NCI-H774 (cell line): ENCODE measurements around the gene NKD1.
A peak's percentile ranks its signal among the peaks of the same experiment; 100 is the strongest.
"Not testable (repeated sequence)": the region's sequence is repeated elsewhere in the genome, so short reads cannot be mapped to it uniquely, and the experiment has no call there.

ENCODE experiments used
- DNase-seq: peaks from one replicate; lab custom pipeline; 2025; lab: John Stamatoyannopoulos, UW

Gene NKD1, protein sequence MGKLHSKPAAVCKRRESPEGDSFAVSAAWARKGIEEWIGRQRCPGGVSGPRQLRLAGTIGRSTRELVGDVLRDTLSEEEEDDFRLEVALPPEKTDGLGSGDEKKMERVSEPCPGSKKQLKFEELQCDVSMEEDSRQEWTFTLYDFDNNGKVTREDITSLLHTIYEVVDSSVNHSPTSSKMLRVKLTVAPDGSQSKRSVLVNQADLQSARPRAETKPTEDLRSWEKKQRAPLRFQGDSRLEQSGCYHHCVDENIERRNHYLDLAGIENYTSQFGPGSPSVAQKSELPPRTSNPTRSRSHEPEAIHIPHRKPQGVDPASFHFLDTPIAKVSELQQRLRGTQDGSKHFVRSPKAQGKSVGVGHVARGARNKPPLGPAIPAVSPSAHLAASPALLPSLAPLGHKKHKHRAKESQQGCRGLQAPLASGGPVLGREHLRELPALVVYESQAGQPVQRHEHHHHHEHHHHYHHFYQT

DNA sequence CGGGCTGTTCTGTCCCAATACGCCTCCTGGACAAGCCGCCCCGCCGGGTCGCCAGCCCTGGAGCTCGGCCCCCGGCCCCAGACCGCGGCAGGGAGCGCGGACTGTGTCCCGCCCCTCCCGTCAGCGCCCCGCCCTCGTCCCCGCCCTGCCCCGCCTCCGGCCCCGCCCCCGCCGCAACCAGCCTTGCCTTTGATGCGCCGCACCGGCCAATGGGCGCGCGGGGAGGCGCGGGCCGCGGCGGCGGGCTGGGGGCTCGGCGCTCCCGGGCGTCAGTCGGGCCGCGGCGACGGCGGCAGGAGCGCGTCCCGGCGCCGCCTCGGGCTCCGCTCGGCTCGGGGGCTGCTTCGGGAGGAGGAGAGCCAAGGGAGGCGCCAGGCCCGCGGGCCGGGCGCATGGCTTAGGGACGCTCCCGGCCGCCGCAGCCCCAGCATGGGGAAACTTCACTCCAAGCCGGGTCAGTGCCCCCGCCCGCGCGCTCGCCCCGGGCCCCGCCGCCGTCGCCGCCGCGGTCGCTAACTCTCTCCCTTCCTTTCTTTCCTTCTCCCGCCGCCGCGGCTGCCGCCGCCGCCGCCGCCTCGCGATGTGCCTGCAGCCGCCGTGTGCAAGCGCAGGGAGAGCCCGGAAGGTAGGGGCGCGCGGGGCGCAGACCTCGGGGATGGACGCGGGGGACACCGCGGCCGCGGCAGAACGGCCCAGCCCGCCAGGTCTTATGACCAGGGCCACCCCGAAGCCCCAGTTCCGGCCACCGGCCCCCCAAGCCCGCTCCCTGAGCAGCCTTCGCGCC, at the start of gene NKD1:
Gene NKD1, plus strand, starts transcription at position 272 of the 784 bp plus-strand sequence. Its CDS starts 158 bp downstream, at position 430.
- DNase-seq = peak; percentile 54

DNA sequence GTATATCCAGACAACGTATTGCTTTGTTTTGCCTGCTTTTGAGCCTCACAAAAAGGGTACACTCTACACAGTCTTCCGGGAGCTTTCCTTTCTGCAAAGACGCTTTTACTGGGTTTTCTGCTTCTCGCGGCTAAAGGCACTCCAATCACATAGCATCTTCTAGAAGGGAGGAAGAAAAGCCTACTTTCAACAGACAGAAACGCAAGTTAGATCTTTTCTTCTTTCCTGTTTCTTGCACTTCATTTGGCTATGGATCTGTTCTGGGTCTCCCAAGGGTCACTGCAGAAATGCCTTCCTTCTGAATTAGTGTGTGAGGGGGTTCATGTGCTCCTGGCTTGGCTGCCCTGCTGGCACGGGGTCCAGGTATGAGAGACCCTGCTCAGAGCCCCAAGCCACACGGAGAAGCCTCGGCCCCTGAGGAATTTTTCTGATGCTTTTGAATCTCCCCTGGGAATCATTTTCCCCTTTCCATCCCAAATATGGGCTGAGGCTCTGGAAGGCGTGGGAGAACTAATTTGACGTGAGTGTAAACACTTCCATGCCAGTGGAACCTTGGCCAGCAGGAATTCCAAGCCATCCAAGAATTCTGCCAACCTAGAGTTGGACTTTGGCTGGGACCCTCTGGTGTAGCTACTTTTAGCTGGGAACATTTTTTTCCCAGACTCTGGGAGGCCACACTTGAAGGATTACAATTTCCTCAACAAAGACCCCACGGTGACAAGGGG, 49.6 kb upstream of the NKD1 start:
- no peak for DNase-seq

DNA sequence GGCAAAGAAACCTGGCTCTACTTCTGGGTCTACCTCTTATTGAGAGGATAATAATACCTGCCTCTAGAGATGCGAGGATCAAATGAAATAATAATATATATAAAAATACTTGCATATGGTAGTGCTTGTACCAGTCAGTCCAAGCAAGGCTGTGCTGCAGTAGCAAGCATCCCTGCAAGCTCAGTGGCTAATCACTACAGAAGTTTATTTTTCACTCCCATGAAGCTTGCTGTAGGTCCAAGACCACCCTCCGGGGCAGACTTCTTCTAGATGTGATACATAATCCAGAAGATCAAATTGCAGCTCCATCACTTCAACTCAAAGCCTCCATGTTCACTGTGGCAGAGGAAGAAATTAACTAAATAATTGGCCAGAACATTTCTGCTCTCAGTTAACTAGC, 48.9 kb upstream of the NKD1 start:
- no peak for DNase-seq

DNA sequence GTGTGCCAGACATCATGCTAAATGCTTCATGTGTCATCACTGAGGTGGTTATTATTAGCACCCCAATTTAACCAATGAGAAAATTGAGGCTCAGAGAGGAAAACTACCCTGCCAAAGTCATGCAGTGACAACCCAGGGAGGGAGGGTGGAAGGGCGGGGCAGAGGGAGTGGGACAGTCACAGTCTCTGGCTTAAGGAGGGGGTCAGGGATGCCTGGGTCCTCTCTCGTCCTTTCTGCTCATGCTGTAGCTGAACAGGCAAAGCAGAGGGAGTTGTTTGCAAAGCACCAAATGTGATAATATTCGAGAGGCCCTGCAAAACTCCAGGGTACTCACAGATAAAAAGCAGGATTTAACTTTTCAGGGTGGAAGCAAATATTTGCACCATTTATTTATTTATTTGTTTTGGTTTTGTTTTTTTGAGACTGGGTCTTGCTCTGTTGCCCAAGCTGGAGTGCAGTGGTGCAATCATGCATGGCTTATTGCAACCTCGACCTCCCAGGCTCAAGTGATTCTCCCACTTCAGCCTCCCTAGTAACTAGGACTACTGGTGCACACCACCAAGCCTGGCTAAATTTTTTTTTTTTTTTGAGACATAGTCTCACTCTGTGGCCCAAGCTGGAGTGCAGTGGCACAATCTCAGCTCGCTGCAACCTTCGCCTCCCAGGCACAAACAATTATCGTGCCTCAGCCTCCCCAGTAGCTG, 47.9 kb upstream of the NKD1 start:
- DNase-seq = no peak

DNA sequence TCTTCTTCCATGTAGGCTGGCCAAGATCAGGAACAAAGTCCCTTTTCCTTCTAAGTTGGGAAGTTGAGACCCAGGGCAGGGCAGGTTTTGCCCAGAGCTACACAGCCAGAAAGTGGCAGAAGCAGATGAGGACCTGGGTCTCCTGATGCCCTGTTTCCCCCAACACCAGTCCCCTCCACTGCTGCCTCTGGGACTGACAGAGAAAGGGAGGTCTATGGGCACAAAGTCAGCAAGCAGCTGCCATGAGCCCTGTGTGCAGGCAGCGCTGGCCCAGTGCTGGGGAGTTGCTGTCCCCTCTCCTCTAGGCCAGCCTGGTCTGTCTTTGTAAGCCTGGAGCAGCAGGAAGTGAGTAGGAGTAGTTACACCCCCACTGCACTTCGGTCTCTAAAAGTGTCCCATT, 46.9 kb upstream of the NKD1 start:
- no peak for DNase-seq

DNA sequence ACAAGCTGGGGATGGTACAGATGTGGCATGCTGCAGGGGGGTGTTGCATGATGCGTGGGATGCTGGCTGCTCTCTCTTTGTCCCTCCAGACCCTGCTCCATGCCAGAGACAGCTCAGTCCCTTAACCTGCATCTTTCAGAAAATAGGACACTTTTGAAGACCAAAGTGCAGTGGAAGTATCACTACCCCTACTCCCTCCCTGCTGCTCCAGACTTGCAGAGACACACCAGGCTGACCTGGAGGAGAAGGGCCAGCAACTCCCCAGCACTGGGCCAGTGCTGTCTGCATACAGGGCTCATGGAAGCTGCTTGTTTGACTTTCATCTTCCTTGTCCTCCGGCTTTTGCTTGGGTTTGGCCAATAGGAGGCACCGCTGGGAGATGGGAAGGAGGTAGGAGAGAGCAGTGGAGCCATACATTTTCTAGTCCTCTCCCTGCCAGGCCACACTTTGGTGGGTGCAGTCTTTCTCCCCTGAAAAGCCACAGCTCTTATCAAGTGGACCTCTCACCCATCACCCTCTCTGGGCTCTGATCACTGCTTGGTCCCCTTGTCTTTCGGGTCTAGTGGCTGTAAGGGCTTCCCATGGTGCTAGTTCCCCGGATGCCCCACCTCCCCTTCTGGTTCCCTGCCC, 46.1 kb upstream of the NKD1 start:
- DNase-seq = no peak

DNA sequence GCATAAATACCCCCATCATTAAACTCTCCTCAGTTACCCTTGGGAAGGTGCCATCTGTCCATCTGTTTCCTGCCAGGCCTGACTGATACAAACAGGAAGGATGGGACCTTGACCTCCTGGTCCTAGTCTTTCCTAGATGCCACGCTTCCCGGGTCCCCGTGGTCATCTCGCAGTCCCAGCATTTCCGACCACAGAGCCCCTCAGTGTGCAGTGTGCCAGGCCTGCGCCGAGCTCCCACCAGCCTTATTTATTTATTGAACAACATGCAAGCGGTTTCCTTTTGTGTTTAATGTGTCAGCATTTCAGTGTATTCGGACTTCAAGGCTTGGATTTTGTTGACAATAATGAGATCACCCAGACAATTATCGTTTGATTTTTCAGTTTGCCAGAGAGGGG, 45.6 kb upstream of the NKD1 start:
- no peak for DNase-seq

DNA sequence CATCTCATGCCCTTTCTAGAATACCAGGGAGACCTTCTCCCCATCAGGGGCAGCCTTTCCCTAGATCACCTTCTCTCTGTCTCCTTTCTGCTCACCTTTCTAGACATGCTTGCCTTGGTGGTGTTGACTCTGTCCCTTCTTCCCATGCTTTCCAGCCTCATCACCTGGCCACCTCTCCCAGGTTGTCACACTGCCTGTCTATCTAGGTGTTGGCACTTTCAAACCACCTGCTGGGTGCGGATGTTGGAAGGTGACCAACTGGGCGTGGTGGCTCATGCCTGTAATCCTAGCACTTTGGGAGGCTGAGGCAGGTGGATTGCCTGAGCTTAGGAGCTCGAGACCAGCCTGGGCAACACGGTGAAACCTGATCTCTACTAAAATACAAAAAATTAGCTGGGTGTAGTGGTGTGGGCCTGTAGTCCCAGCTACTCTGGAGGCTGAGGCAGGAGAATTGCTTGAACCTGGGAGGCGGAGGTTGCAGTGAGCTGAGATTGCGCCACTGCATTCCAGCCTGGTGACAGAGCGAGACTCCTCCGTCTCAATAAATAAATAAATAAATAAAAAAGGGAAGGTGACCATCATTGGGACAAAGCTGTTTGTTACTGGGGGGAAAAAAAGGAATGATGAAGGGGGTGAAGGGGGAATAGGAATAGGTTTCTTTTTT, 44.2 kb upstream of the NKD1 start:
- DNase-seq = not testable (repeated sequence)

DNA sequence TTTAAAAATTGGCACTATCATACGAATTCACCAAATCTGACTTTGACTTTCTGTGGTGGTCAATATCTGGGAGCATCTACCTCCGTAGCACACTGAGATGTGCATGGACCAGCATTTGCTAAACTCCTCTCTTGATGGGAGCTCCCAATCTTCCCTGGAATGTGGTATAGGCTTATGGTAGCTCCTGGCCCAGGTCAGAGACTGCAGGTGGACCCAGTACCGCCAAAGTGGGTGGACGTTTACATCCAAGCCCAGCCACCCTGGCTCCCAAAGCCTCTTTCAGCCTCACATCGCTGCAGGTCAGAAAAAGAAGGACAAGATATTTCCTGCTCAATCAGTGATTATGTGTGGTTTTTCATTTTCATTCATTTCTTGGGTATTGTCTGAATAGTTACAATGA, 43.1 kb upstream of the NKD1 start:
- DNase-seq = no peak

DNA sequence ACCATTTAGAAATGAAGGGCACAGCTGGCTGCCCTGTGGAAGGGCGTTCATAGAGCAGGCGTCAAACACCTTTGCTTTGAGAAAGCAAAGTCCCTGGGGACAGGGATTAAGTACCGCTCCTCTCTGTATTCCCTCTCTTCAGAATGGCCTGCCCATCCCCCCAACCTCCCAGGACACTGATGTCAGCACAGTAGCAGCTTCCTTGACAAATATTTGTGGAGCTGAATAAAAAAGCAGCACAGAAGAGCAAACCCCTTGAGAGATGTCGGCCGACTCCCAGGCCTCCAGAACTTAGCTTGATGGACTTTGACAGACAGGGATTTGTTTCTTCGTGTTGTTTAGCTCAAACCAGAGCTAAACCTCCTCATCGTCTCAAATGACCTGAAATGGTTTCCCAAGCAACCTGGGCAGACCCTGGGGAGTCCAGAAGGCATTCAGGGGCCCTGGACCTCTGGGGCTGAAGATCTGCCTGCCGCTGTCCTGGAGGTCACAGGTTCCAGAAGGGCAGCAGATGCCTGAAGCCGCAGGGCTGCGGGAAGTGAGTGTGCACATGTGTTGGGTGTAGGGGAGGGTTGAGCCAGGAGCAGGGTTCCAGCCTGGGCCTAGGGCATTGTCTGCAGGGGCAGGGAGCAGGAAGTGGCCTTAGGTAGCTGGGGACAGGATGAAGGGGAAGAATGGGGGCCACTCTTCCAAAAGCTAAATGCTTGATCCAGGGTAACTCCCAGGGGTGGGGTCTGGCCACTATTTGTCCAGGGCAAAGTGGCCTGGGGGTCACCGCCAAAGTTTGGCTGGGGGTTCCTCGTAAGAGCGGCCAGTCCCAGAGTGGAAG, 42.3 kb upstream of the NKD1 start:
- no peak for DNase-seq

DNA sequence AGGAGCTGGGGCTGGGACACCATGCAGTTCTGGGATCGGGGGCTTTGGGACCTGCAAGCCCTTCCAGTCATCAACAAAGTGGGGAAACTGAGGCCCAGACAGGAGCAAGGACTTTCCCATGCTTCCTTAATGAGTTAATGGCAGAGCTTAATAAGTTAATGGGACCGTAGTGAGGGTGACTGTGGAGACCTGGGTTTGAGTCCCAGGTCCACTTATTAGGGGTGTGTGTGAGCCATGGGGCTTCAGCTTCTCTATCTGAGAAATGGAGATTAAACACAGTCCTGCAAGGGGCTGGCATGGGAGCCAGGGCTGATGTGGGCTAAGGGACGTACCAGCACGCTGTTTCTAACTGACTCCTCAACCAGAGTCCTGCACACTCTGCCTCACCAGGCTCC, 41.7 kb upstream of the NKD1 start:
- DNase-seq = no peak

DNA sequence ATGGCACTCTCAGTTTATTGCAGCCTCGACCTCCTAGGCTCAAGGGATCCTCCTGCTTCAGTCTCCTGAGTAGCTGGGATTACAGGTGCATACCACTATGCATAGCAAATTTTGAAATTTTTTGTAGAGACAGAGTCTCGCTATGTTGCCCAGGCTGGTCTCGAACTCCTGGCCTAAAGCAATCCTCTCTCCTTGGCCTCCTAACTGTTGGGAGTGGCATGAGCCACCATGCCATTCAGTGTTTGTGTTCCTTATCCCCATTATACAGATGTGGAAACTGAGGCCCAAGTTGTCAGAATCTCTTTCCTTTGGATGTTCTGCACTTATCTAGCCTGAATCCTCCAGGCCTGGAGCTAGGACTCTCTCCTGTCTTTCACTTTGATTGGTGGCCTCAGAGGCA, 40.8 kb upstream of the NKD1 start:
- no peak for DNase-seq

DNA sequence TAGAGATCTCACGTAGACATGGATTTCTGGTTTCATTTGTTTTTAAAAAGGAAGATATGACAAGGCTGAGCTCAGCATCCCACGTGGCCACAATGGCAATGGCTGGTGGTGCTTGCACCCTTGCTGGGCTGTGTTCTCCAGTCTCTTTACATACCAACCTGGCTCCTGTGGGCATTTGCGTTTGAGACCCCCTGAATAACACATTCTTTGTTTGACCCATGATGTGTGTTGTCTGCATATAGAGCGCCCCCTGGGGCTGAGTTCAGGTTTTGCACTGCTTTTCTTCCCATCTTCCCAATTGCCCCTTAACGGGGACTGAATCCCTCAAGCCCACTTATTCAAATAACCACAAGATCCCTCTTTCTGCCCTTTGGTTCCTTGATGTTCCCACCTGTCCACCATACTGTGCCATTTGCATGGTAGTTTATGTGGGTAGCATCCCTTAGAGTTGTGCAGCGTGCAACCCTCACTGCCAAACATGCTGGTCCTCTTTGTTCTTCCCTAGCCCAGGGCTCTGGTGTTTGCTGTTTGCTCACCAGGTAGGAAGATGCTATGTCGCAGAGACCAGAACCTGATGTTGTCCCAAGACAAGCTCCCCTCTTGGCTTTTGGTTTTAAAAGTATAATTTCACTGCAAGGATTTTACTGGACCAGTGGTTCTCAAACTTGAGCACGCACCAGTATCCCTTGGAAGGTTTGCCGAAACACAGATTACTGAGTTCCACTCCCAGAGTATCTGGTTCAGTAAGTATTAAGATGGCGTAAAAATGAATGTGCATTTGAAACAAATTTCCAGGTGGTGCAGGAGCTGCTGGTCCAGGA, 38.5 kb upstream of the NKD1 start:
- DNase-seq = peak; percentile 22

DNA sequence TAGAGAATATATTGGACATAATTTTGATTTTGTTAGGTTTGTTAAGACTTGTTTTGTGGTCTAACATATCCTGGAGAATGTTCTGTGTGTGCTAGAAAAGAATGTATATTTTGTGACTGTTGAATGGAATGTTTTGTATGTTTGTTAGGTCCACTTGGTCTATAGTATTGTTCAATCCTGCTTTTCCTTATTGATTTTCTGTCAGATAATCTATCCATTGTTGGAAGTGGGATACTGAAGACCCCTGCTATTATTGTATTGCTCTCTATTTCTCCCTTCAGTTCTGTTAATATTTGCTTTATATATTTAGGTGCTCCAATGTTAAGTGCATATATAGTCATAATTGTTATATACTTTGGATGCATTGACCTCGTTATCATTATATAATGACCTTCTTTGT, 33.0 kb upstream of the NKD1 start:
- no peak for DNase-seq

DNA sequence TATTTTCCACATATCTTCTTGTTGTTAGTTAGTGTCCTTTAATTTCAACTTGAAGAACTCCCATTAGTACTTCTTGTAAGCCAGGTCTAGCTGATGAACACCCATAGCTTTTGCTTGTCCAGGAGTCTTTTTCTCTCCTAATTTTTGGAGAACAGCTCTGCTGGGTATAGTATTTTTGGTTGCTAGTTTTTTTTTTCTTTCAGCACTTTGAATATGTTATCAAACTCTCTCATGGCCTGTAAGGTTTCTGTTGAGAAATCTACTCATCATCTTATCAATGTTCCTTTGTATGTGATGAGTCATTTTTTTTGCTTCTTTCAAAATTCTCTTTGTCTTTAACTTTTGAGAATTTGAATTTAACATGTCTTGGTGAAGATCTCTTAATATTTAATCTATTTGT, 31.8 kb upstream of the NKD1 start:
- DNase-seq = no peak

DNA sequence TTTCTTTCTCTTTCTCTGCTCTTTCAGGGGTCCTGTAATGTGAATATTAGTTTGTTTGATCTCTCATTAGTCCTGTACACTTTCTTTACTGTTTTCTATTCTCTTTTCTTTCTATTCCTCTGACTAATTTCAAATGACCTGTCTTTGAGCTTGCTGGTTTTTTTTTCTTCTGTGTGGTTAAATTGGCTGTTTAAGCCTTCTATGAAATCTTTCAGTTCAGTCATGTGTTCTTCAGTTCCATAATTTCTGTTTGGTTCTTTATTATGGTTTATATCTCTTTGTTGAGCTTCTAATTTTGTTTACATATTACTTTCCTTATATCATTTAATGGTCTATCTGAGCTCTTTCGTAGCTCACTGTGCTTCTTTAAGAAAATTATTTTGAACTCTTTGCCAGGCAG, 31.3 kb upstream of the NKD1 start:
- DNase-seq = no peak

DNA sequence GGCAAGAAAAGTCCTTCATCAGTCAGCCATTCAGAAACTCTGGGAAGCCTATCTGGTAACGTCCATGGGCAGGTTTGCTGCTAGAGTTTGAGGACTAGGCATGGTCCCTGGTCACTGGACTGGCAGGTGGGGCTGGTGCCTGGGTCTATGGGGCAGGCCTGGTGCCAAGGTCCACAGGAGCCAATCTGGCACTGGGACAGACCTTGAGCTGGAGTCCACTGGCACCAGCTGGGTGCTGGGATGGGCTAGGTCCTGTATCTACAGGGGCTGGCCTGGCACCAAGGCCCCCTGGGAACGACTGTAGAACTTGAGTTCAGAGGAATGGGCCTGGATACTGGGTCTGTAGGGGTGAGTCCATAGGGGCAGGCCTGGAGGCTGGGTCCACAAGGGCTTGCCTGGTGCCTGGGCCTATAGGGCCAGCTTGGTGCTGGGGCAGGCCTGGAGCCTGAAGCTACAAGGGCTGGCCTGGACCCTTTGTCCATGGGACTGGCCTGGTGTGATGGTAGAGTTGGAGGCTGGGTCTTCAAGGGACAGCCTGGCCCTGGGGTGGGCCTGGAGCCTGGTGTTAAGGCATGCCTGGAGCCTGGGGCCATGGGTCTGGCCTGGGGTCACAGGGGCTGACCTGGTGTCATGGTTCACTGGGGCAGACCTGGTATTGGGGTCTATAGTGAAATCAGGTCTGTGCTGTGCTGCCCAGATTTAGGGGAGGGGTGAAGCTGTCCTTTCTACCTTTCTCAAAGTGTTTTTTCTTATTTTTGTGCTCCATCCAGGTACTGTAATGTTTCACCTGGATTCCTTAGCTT, 30.5 kb upstream of the NKD1 start:
- no peak for DNase-seq

DNA sequence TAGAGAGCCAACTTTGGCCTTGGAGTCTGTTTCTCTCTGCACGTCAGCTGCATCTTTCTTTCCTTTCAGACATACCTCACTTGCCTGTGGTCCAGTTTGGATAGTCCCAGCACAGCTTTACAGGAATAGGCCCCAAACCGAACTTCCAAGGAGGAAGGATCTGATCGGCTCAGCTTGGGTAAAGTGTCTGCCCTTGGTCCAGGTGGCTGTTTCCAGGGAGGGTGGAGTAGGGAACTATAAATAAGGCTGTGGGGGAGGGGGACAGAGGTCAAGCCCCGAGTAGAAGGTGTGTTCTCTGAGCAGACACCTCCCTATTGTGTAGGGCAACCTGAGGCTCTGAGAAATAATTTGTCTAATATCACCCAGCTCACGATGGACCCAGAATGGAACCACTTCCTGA, 29.2 kb upstream of the NKD1 start:
- no peak for DNase-seq
